ENCODE measurements around the gene SLC25A22.

- TF ChIP-seq POLR2AphosphoS5 (IDR thresholded peaks at IDR 0.05) (no peak), POLR2A (IDR thresholded peaks at IDR 0.05) (no peak), CTCF (IDR thresholded peaks at IDR 0.05) (no peak), EP300 (IDR thresholded peaks at IDR 0.05) (no peak)
Measured at GRCh38 chr11:804599-804964, 6.5 kb upstream of the SLC25A22 start.
